ENCODE measurements around the gene CAPRIN2.

Gene CAPRIN2

DNA sequence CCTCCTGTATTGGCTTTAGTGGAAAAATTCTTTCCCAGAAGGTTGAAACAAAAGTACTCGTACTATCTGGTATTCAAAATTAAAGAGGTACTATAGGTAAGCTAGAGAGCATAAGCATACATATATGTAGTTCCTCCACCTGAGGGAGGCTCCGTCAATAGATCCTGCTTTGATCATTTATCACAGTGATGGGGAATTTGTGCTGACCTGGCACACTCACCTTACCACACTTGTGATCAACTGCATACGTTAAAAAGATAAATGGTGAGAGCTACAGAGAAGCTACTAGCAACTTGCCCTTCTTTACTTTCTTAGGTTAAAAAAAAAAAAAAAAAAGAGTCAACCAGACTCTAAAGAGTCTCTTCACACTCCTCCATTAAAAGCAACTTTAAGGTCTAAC lies 2.5 kb downstream of the CAPRIN2 start:
- TF ChIP-seq TAF1 (IDR thresholded peaks at IDR 0.05; ENCODE audit: low read depth, low read length) (no peak), POLR2A (IDR thresholded peaks at IDR 0.05; ENCODE audit: low read depth, low read length) (no peak), PAX5 (IDR thresholded peaks at IDR 0.05; ENCODE audit: insufficient read depth, low read length, severe bottlenecking) (no peak), POU2F2 (IDR thresholded peaks at IDR 0.05; ENCODE audit: low read depth, low read length) (no peak), SPI1 (IDR thresholded peaks at IDR 0.05; ENCODE audit: low read depth, low read length) (no peak), POLR2AphosphoS5 (IDR thresholded peaks at IDR 0.05; ENCODE audit: low read depth, low read length) (no peak)
- DNase-seq (ENCODE audit: insufficient read length, low spot score) (no peak), FAIRE-seq (no peak)

DNA sequence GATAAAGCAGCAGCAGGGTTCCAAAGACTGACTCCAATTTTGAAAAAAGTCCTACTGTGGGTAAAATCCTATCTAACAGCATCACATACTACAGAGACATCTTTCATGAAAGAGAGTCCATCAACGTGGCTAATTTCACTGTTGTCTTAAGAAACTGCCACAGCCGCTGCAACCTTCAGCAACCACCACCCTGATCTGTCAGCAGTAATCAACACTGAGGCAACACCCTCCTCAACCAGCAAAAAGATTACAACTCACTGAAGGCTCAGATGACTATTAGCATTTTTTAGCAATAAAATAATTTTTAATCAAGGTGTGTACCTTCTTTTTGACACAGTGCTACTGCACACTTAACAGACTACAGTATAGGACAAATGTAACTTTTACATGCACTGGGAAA lies 6.6 kb downstream of the CAPRIN2 start:
- DNase-seq (ENCODE audit: insufficient read length, low spot score), result no peak
- TF ChIP-seq TAF1 (IDR thresholded peaks at IDR 0.05; ENCODE audit: low read depth, low read length) (no peak), POU2F2 (IDR thresholded peaks at IDR 0.05; ENCODE audit: low read depth, low read length) (no peak), PAX5 (IDR thresholded peaks at IDR 0.05; ENCODE audit: insufficient read depth, low read length, severe bottlenecking) (no peak), POLR2A (IDR thresholded peaks at IDR 0.05; ENCODE audit: low read depth, low read length) (no peak), SPI1 (IDR thresholded peaks at IDR 0.05; ENCODE audit: low read depth, low read length) (no peak), POLR2AphosphoS5 (IDR thresholded peaks at IDR 0.05; ENCODE audit: low read depth, low read length) (no peak)
- FAIRE-seq, result no peak

DNA sequence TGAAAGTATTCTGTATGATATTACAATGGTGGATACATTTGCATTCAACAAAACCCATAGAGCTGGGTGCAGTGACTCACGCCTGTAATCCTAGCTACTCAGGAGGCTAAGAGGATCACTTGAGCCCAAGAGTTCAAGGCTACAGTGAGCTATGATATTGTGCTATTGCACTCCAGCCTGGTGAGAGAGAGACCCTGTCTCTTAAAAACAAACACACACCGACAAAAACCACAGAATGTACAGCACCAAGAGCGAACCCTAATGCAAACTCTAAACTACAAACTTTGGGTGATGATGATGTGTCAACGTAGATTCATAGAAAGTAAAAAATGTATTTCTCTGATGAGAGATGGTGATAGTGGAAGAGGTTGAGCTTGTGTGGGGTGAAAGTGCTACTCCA lies 8.6 kb downstream of the CAPRIN2 start:
- TF ChIP-seq POU2F2 (IDR thresholded peaks at IDR 0.05; ENCODE audit: low read depth, low read length), result no peak
- no peak for TF ChIP-seq POLR2A (IDR thresholded peaks at IDR 0.05; ENCODE audit: low read depth, low read length)
- TF ChIP-seq TAF1 (IDR thresholded peaks at IDR 0.05; ENCODE audit: low read depth, low read length), result no peak
- TF ChIP-seq SPI1 (IDR thresholded peaks at IDR 0.05; ENCODE audit: low read depth, low read length), result no peak
- no peak for TF ChIP-seq POLR2AphosphoS5 (IDR thresholded peaks at IDR 0.05; ENCODE audit: low read depth, low read length)
- no peak for TF ChIP-seq PAX5 (IDR thresholded peaks at IDR 0.05; ENCODE audit: insufficient read depth, low read length, severe bottlenecking)
- FAIRE-seq (no peak), DNase-seq (ENCODE audit: insufficient read length, low spot score) (no peak)

GRCh38 chr12:30744321-30744720 lies 10.4 kb downstream of the CAPRIN2 start:
- FAIRE-seq (no peak), DNase-seq (ENCODE audit: insufficient read length, low spot score) (no peak)
- TF ChIP-seq POLR2A (IDR thresholded peaks at IDR 0.05; ENCODE audit: low read depth, low read length) (no peak), POLR2AphosphoS5 (IDR thresholded peaks at IDR 0.05; ENCODE audit: low read depth, low read length) (no peak), POU2F2 (IDR thresholded peaks at IDR 0.05; ENCODE audit: low read depth, low read length) (no peak), SPI1 (IDR thresholded peaks at IDR 0.05; ENCODE audit: low read depth, low read length) (no peak)

DNA sequence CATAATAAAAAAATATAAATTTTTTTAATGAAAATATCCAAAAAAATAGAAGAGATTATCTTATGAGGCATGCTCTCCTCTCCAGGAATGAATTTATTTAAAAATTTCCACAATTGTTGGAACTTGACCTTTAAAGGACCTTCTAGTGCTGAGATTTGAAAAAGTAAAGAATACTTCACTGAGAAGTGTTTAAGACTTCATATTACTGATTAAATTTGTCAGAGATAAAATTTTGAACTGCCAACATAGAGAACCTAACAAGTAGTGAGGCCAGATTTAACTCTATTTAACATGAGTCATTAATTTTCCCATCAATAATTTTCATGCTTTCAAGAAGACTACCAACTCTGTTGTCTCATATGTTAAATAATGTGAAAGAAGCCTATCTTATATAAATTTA lies 14.5 kb downstream of the CAPRIN2 start:
- FAIRE-seq, result no peak
- DNase-seq (ENCODE audit: insufficient read length, low spot score), result no peak
- TF ChIP-seq POU2F2 (IDR thresholded peaks at IDR 0.05; ENCODE audit: low read depth, low read length) (no peak), PAX5 (IDR thresholded peaks at IDR 0.05; ENCODE audit: insufficient read depth, low read length, severe bottlenecking) (no peak), POLR2AphosphoS5 (IDR thresholded peaks at IDR 0.05; ENCODE audit: low read depth, low read length) (no peak), TAF1 (IDR thresholded peaks at IDR 0.05; ENCODE audit: low read depth, low read length) (no peak)

- TF ChIP-seq TAF1 (IDR thresholded peaks at IDR 0.05; ENCODE audit: low read depth, low read length) (no peak), POU2F2 (IDR thresholded peaks at IDR 0.05; ENCODE audit: low read depth, low read length) (no peak), POLR2AphosphoS5 (IDR thresholded peaks at IDR 0.05; ENCODE audit: low read depth, low read length) (no peak), PAX5 (IDR thresholded peaks at IDR 0.05; ENCODE audit: insufficient read depth, low read length, severe bottlenecking) (no peak), SPI1 (IDR thresholded peaks at IDR 0.05; ENCODE audit: low read depth, low read length) (no peak), POLR2A (IDR thresholded peaks at IDR 0.05; ENCODE audit: low read depth, low read length) (no peak)
- DNase-seq (ENCODE audit: insufficient read length, low spot score) (no peak), FAIRE-seq (no peak)
Measured at GRCh38 chr12:30739020-30739419, 15.7 kb downstream of the CAPRIN2 start.

GRCh38 chr12:30732954-30733637 lies 21.7 kb downstream of the CAPRIN2 start:
- no peak for DNase-seq (ENCODE audit: insufficient read length, low spot score)
- FAIRE-seq, result no peak

GRCh38 chr12:30730011-30730410 lies 24.7 kb downstream of the CAPRIN2 start:
- DNase-seq (ENCODE audit: insufficient read length, low spot score) (no peak), FAIRE-seq (no peak)
- TF ChIP-seq PAX5 (IDR thresholded peaks at IDR 0.05; ENCODE audit: insufficient read depth, low read length, severe bottlenecking) (no peak), POLR2A (IDR thresholded peaks at IDR 0.05; ENCODE audit: low read depth, low read length) (no peak), POU2F2 (IDR thresholded peaks at IDR 0.05; ENCODE audit: low read depth, low read length) (no peak), TAF1 (IDR thresholded peaks at IDR 0.05; ENCODE audit: low read depth, low read length) (no peak), SPI1 (IDR thresholded peaks at IDR 0.05; ENCODE audit: low read depth, low read length) (no peak), POLR2AphosphoS5 (IDR thresholded peaks at IDR 0.05; ENCODE audit: low read depth, low read length) (no peak)

More at GRCh38 chr12:30732954-30733637, 21.7 kb downstream of the CAPRIN2 start:
- no peak for TF ChIP-seq POLR2AphosphoS5 (IDR thresholded peaks at IDR 0.05; ENCODE audit: low read depth, low read length)

DNA sequence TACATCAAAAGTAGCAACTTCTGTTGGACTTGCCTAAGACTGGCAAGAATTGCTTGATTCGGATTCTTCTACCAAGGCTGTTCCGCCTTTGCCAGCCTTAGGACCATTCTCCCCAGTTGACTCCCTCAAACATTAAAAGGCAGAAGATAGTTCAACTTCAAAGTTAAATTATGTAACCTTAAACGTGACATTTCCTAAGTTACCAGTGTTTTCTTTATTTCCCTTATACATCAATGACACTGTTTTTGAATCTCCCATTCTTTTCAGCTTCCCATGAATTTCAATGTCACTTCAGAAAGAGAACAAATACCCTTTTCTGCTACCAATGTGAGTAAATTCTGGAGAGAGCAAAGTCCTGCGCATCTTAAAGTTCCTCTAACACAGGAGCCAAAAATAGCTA lies 25.2 kb downstream of the CAPRIN2 start:
- TF ChIP-seq PAX5 (IDR thresholded peaks at IDR 0.05; ENCODE audit: insufficient read depth, low read length, severe bottlenecking) (no peak), POLR2A (IDR thresholded peaks at IDR 0.05; ENCODE audit: low read depth, low read length) (no peak), POU2F2 (IDR thresholded peaks at IDR 0.05; ENCODE audit: low read depth, low read length) (no peak), POLR2AphosphoS5 (IDR thresholded peaks at IDR 0.05; ENCODE audit: low read depth, low read length) (no peak), TAF1 (IDR thresholded peaks at IDR 0.05; ENCODE audit: low read depth, low read length) (no peak), SPI1 (IDR thresholded peaks at IDR 0.05; ENCODE audit: low read depth, low read length) (no peak)
- DNase-seq (ENCODE audit: insufficient read length, low spot score) (no peak), FAIRE-seq (no peak)

DNA sequence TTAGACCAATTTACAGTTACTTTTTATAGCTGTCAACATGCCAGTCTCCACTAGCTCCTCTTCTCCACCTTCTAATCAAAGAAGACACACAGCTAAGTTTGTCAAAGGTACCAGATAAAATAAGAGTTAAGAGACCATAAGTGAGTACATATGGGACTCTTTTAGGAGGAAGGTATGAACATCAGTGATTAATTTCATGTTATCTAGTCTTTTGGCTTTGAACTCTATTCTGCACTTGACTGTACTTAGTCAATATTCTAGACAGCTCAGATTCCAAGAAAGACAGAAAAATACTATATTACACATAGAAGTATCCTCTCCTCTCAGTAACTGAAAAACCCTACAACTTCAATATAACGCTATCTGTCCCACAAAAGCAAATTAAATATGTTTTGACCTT lies 28.1 kb downstream of the CAPRIN2 start:
- DNase-seq (ENCODE audit: insufficient read length, low spot score) (no peak), FAIRE-seq (no peak)
- TF ChIP-seq TAF1 (IDR thresholded peaks at IDR 0.05; ENCODE audit: low read depth, low read length) (no peak), POLR2AphosphoS5 (IDR thresholded peaks at IDR 0.05; ENCODE audit: low read depth, low read length) (no peak), POU2F2 (IDR thresholded peaks at IDR 0.05; ENCODE audit: low read depth, low read length) (no peak), SPI1 (IDR thresholded peaks at IDR 0.05; ENCODE audit: low read depth, low read length) (no peak), POLR2A (IDR thresholded peaks at IDR 0.05; ENCODE audit: low read depth, low read length) (no peak), PAX5 (IDR thresholded peaks at IDR 0.05; ENCODE audit: insufficient read depth, low read length, severe bottlenecking) (no peak)

Measured in GM12891 (cell line).